ENCODE results near the gene DACT3.

DACT3 gene

GRCh38 chr19:46661735-46662592 lies 982 bp upstream of the DACT3 start:
- DNase-seq, result peak; percentile 90 to 92 (median 92)

- DNase-seq, result no peak
These were observed 397 bp downstream of the DACT3 start for GRCh38 chr19:46660551-46661019.

- DNase-seq, result no peak
These were observed 919 bp downstream of the DACT3 start for GRCh38 chr19:46660008-46660517.

GRCh38 chr19:46659151-46660007 lies 1.6 kb downstream of the DACT3 start:
- DNase-seq, result peak in 1 of 3 donors; percentile 51

- DNase-seq, result no peak
These were observed 4.4 kb downstream of the DACT3 start for GRCh38 chr19:46656541-46656940.

GRCh38 chr19:46654621-46655152 lies 6.3 kb downstream of the DACT3 start:
- DNase-seq, result no peak

GRCh38 chr19:46650445-46650844 lies 10.5 kb downstream of the DACT3 start:
- DNase-seq, result no peak

GRCh38 chr19:46648961-46649960 lies 11.7 kb downstream of the DACT3 start:
- DNase-seq, result no peak

GRCh38 chr19:46648060-46648960 lies 12.7 kb downstream of the DACT3 start:
- peak; percentile 82 to 87 (median 87) for DNase-seq

GRCh38 chr19:46646402-46646801 lies 14.6 kb downstream of the DACT3 start:
- no peak for DNase-seq

- no peak for DNase-seq
These were observed 16.3 kb downstream of the DACT3 start for GRCh38 chr19:46644720-46645119.

GRCh38 chr19:46640656-46641055 lies 20.3 kb downstream of the DACT3 start:
- DNase-seq, result no peak

GRCh38 chr19:46639358-46640182 lies 21.4 kb downstream of the DACT3 start:
- peak; percentile 77 to 89 (median 81) for DNase-seq

- no peak for DNase-seq
These were observed 23.8 kb downstream of the DACT3 start for GRCh38 chr19:46637224-46637623.

GRCh38 chr19:46635920-46636761 lies 24.8 kb downstream of the DACT3 start, which contains the start of gene GNG8:
Gene GNG8, minus strand, starts transcription at chr19:46636202. Its CDS starts 1,520 bp downstream, at chr19:46634682.
- DNase-seq, result no peak

GRCh38 chr19:46634656-46635218 lies 26.2 kb downstream of the DACT3 start:
- no peak for DNase-seq

- peak; percentile 91 to 98 (median 93) for DNase-seq
These were observed 26.8 kb downstream of the DACT3 start for GRCh38 chr19:46634045-46634655.

GRCh38 chr19:46633130-46633529 lies 27.9 kb downstream of the DACT3 start:
- DNase-seq, result no peak

Measured in suppressor macrophage treated with lipopolysaccharide for 1 hour (primary cell).